ENCODE results near the gene RNF123.

DNA sequence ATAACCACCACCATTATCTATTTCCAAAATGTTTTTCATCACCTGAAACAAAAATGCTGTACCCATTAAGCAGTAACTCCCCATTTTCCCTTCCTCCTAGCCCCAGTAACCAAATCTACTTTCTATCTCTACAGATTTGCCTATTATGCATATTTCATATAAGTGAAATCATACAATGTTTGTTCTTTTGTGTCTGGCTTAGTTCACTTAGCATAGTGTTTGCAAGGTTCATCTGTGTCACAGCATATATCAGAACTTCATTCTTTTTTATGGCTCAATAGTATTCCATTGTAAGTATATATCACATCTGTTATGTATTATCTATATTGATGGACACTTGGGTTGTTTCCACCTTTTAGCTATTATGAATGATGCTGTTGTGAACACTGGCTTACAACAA, 51.1 kb downstream of the RNF123 start:
- TF ChIP-seq, protein P1, sequence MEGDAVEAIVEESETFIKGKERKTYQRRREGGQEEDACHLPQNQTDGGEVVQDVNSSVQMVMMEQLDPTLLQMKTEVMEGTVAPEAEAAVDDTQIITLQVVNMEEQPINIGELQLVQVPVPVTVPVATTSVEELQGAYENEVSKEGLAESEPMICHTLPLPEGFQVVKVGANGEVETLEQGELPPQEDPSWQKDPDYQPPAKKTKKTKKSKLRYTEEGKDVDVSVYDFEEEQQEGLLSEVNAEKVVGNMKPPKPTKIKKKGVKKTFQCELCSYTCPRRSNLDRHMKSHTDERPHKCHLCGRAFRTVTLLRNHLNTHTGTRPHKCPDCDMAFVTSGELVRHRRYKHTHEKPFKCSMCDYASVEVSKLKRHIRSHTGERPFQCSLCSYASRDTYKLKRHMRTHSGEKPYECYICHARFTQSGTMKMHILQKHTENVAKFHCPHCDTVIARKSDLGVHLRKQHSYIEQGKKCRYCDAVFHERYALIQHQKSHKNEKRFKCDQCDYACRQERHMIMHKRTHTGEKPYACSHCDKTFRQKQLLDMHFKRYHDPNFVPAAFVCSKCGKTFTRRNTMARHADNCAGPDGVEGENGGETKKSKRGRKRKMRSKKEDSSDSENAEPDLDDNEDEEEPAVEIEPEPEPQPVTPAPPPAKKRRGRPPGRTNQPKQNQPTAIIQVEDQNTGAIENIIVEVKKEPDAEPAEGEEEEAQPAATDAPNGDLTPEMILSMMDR (IDR thresholded peaks at IDR 0.05), result no peak
- TF ChIP-seq POLR2AphosphoS5 (IDR thresholded peaks at IDR 0.05; ENCODE audit: low read depth, low read length) (no peak), TCF7L2 (IDR thresholded peaks at IDR 0.05; ENCODE audit: low read depth, low read length) (no peak), SIN3A (IDR thresholded peaks at IDR 0.05; ENCODE audit: borderline replicate concordance, insufficient read depth, low read depth, low read length) (no peak)

Measured in Panc1 (cell line).